Duodenal mucosa (tissue), 2 donors: ENCODE data around the gene CCDC89.
"Not testable (repeated sequence)": the region's sequence is repeated elsewhere in the genome, so short reads cannot be mapped to it uniquely, and the experiment has no call there.

Experiments used
- H3K27ac ChIP-seq: one replicate; pipeline ENCODE4 v1.7.0; 2013; ENCODE audit warnings: low read depth, low read length
- H3K27me3 ChIP-seq, 2 donors: one replicate each; pipeline ENCODE4 v1.7.0; 2013; ENCODE audit warnings: low read length in 2 of 2, control low read depth in 1 of 2; ENCODE audit not compliant: insufficient read depth in 2 of 2, control insufficient read depth in 1 of 2
- H3K36me3 ChIP-seq, 2 donors: one replicate each; pipeline ENCODE4 v1.7.0; 2013; ENCODE audit warnings: low read length in 2 of 2, control low read depth in 1 of 2; ENCODE audit not compliant: insufficient read depth in 2 of 2, control insufficient read depth in 1 of 2
- H3K4me1 ChIP-seq, 2 donors: one replicate each; pipeline ENCODE4 v1.7.0; 2013; ENCODE audit warnings: low read length in 2 of 2, control low read depth in 1 of 2; ENCODE audit not compliant: insufficient read depth in 2 of 2, control insufficient read depth in 1 of 2
- H3K4me3 ChIP-seq, 2 donors: one replicate each; pipeline ENCODE4 v1.7.0; 2013; ENCODE audit warnings: low read length in 2 of 2, low read depth in 1 of 2
- H3K9ac ChIP-seq, 2 donors: one replicate each; pipeline ENCODE4 v1.7.0; 2013; ENCODE audit warnings: low read length in 2 of 2, low read depth in 1 of 2
- H3K9me3 ChIP-seq, 2 donors: one replicate each; pipeline ENCODE4 v1.7.0; 2013; ENCODE audit warnings: low read length in 2 of 2, control low read depth in 1 of 2; ENCODE audit not compliant: control insufficient read depth in 1 of 2

Gene CCDC89

GRCh38 chr11:85666687-85667086 is 19.3 kb downstream of the CCDC89 start:
- Histone ChIP-seq H3K27me3 (no peaks in the 10 kb centered on the region), H3K4me3 (no peak overlapping the region), H3K9me3 (no peaks in the 10 kb centered on the region), H3K9ac (no peak overlapping the region), H3K27ac (no peak overlapping the region), H3K36me3 (no peaks in the 10 kb centered on the region), H3K4me1 (peaks cover 16 to 19% of the 10 kb centered on the region in 2 donors)

GRCh38 chr11:85665733-85666132 is 20.3 kb downstream of the CCDC89 start:
- H3K4me1 ChIP-seq = peaks cover 22 to 24% of the 10 kb centered on the region in 2 donors
- H3K36me3 ChIP-seq = peaks cover 0 to 1% of the 10 kb centered on the region in 2 donors
- no peaks in the 10 kb centered on the region for H3K27me3 ChIP-seq
- H3K9ac ChIP-seq = no peak overlapping the region
- no peak overlapping the region for H3K27ac ChIP-seq
- H3K9me3 ChIP-seq = no peaks in the 10 kb centered on the region
- peak overlapping the region in 1 of 2 donors; percentile 96 for H3K4me3 ChIP-seq

- Histone ChIP-seq H3K27me3 (no peaks in the 10 kb centered on the region), H3K27ac (peak within 1 kb of the TSS; percentile 96), H3K36me3 (peaks cover 8 to 9% of the 10 kb centered on the region in 2 donors), H3K9ac (peak within 1 kb of the TSS; percentile 88 to 96), H3K4me3 (peak within 1 kb of the TSS; percentile 86 to 96), H3K4me1 (peaks cover 27 to 31% of the 10 kb centered on the region in 2 donors), H3K9me3 (no peaks in the 10 kb centered on the region)
Observed at GRCh38 chr11:85664615-85665481, 21.1 kb downstream of the CCDC89 start, which contains the start of gene CREBZF. Gene CREBZF, minus strand, starts transcription at chr11:85665129. Its CDS starts 254 bp downstream, at chr11:85664875.

DNA sequence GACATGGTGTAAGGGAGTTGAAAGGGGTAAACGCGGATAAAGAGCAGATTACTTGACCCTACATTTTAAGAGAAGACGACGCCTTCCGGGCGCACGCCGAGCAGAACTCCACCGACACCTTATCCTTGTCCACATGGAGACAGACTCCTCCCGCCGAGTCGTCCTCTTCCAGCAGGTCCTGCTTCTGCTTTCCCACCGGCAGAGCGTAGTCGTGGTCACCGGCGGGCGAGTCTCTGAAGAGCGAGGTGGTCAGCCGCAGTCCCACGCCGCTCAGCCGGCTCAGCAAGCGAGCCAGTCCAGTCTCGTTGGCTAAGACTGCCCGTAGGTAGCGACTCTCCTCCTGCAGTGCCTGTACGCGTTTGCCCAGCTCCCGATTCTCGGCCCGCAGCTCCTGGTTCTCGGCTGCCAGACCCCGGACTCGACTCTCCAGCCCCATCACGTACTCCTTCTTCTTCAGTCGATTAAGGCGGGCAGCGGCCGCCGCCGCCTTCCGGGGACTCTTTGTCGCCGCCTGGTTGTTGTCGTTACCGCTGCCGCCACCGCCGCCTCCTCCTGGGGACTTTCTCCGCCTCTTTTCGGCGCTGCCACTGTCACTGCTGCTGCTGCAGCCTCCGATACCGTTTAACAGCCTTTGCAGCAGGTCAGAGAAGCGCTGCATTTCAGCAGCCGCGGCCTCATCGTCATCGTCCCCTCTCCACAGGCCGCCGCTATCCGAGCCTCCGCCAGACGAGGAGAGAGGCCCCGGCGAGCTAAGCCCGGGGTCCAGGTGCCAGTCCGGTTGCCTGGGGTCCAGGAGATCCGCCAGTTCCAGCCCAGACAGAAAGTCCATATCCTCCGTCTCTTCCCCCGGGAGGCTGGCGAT is 22.0 kb downstream of the CCDC89 start:
- H3K27ac ChIP-seq = peak overlapping the region; percentile 96
- peaks cover 33 to 40% of the 10 kb centered on the region in 2 donors for H3K4me1 ChIP-seq
- H3K36me3 ChIP-seq = peaks cover 12 to 13% of the 10 kb centered on the region in 2 donors
- H3K9ac ChIP-seq = peak overlapping the region; percentile 88 to 96
- H3K4me3 ChIP-seq = peak overlapping the region; percentile 86 to 96
- H3K9me3 ChIP-seq = no peaks in the 10 kb centered on the region
- H3K27me3 ChIP-seq = no peaks in the 10 kb centered on the region

- no peak overlapping the region for H3K27ac ChIP-seq
- H3K36me3 ChIP-seq = peaks cover 15 to 16% of the 10 kb centered on the region in 2 donors
- H3K4me1 ChIP-seq = peaks cover 33 to 44% of the 10 kb centered on the region in 2 donors
- no peaks in the 10 kb centered on the region for H3K9me3 ChIP-seq
- H3K9ac ChIP-seq = peak overlapping the region; percentile 88 to 96
- peak overlapping the region; percentile 86 to 96 for H3K4me3 ChIP-seq
- H3K27me3 ChIP-seq = no peaks in the 10 kb centered on the region
Observed at GRCh38 chr11:85663080-85663752, 22.8 kb downstream of the CCDC89 start.

DNA sequence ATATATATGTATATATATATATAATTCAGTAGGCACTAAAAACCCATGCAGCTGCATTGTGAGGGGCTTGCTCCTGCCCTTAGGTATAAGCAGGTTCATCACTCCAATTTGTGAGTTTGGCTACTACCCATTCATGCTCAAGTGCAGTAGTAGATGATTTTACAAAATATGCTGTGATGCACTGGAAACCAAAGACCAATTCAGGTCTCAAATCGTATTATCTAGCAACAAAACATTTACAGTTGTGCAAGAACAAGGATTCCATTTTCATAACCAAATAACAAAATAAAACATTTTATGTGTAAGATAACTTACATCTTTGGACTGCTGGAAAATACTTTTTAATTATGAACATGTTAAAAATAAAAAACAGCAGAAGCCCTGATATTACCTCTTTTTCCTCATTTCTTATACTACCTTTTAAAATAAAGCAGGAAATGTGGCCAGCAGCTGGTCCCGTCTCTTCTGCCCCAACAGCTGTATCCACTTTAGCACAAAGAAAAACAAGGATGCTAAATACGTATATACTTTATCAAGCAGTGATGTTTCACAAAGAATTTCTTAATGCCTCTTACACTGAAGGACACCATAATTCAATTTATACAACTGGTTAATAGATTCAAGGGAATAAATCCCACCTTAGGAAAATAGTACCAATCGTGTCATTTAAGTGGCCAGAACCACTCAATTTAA is 23.9 kb downstream of the CCDC89 start:
- peaks cover 33 to 44% of the 10 kb centered on the region in 2 donors for H3K4me1 ChIP-seq
- H3K9ac ChIP-seq = peak overlapping the region in 1 of 2 donors; percentile 88
- peaks cover 19 to 26% of the 10 kb centered on the region in 2 donors for H3K36me3 ChIP-seq
- H3K9me3 ChIP-seq = no peaks in the 10 kb centered on the region
- no peaks in the 10 kb centered on the region for H3K27me3 ChIP-seq
- H3K4me3 ChIP-seq = peak overlapping the region; percentile 71 to 96
- no peak overlapping the region for H3K27ac ChIP-seq

GRCh38 chr11:85658180-85658579 is 27.8 kb downstream of the CCDC89 start:
- Histone ChIP-seq H3K36me3 (peaks cover 26 to 55% of the 10 kb centered on the region in 2 donors), H3K4me3 (no peak overlapping the region), H3K27me3 (no peaks in the 10 kb centered on the region), H3K9me3 (no peaks in the 10 kb centered on the region), H3K4me1 (peaks cover 28 to 42% of the 10 kb centered on the region in 2 donors), H3K9ac (no peak overlapping the region), H3K27ac (no peak overlapping the region)

- Histone ChIP-seq H3K4me1 (peaks cover 15 to 36% of the 10 kb centered on the region in 2 donors), H3K9me3 (no peaks in the 10 kb centered on the region), H3K4me3 (no peak overlapping the region), H3K36me3 (peaks cover 26 to 56% of the 10 kb centered on the region in 2 donors), H3K27ac (no peak overlapping the region), H3K9ac (no peak overlapping the region), H3K27me3 (no peaks in the 10 kb centered on the region)
Observed at GRCh38 chr11:85656777-85657176, 29.2 kb downstream of the CCDC89 start.

GRCh38 chr11:85654343-85654742 is 31.7 kb downstream of the CCDC89 start:
- Histone ChIP-seq H3K36me3 (peaks cover 20 to 53% of the 10 kb centered on the region in 2 donors), H3K4me1 (peaks cover 8 to 21% of the 10 kb centered on the region in 2 donors)
- not testable (repeated sequence) for H3K9me3 ChIP-seq, H3K27ac ChIP-seq, H3K27me3 ChIP-seq, H3K4me3 ChIP-seq, H3K9ac ChIP-seq
